ENCODE data around the gene STX8. TPM values are rescaled to one million over a fixed set of nuclear protein-coding genes. Genes with fewer than 3 reads are reported as not detected.
"Not testable (repeated sequence)": the region's sequence is repeated elsewhere in the genome, so short reads cannot be mapped to it uniquely, and the experiment has no call there.

STX8 gene
- total and polyA plus RNA-seq, 7 donors = 40.4 to 104 (median 72.6) TPM

- no peak for TF ChIP-seq POLR2A (IDR thresholded peaks at IDR 0.05)
- H3K27me3 ChIP-seq = no peaks in the 10 kb centered on the region
- no peaks in the 10 kb centered on the region for H3K9me3 ChIP-seq
- no peaks in the 10 kb centered on the region for H3K36me3 ChIP-seq
- DNase-seq = no peak
- H3K4me3 ChIP-seq = no peak overlapping the region
- H3K4me1 ChIP-seq = no peaks in the 10 kb centered on the region
- intact Hi-C loops (cut with DNase I) = no loop called here
- 63 to 79% methylated on average over 2 of the region's 2 CpGs for WGBS, 2 donors
- H3K27ac ChIP-seq = no peak overlapping the region
Observed at GRCh38 chr17:9611557-9611956, 35.9 kb upstream of the STX8 start.

- H3K27me3 ChIP-seq; H3K36me3 ChIP-seq; H3K9me3 ChIP-seq; H3K4me3 ChIP-seq; H3K27ac ChIP-seq; H3K4me1 ChIP-seq; intact Hi-C loops (cut with DNase I); DNase-seq: not testable (repeated sequence)
- WGBS, 2 donors = 73 to 75% methylated on average over 5 of the region's 5 CpGs
Observed at GRCh38 chr17:9607058-9607457, 31.4 kb upstream of the STX8 start.

- no peaks in the 10 kb centered on the region for H3K36me3 ChIP-seq
- no peak for DNase-seq
- H3K4me3 ChIP-seq = no peak overlapping the region
- H3K27me3 ChIP-seq = no peaks in the 10 kb centered on the region
- TF ChIP-seq EP300 (IDR thresholded peaks at IDR 0.05) (no peak), CTCF (IDR thresholded peaks at IDR 0.05) (no peak)
- intact Hi-C loops (cut with DNase I) = no loop called here
- no peaks in the 10 kb centered on the region for H3K4me1 ChIP-seq
- WGBS, 2 donors = 88 to 90% methylated on average over 6 of the region's 6 CpGs
- no peak overlapping the region for H3K27ac ChIP-seq
- H3K9me3 ChIP-seq = no peaks in the 10 kb centered on the region
Observed at GRCh38 chr17:9606453-9606852, 30.8 kb upstream of the STX8 start.

- H3K36me3 ChIP-seq; H3K27ac ChIP-seq; DNase-seq; H3K27me3 ChIP-seq; H3K9me3 ChIP-seq; intact Hi-C loops (cut with DNase I); H3K4me1 ChIP-seq; H3K4me3 ChIP-seq: not testable (repeated sequence)
- 85 to 92% methylated on average over 5 of the region's 5 CpGs for WGBS, 2 donors
Observed at GRCh38 chr17:9604583-9604982, 29.0 kb upstream of the STX8 start.

- DNase-seq = no peak
- H3K4me1 ChIP-seq = peaks cover 0 to 10% (median 0%) of the 10 kb centered on the region in 4 donors
- no peak for TF ChIP-seq CTCF (IDR thresholded peaks at IDR 0.05)
- TF ChIP-seq POLR2AphosphoS5 (IDR thresholded peaks at IDR 0.05) = no peak
- no peak for TF ChIP-seq EP300 (IDR thresholded peaks at IDR 0.05)
- no peak for TF ChIP-seq POLR2A (IDR thresholded peaks at IDR 0.05)
- no peaks in the 10 kb centered on the region for H3K36me3 ChIP-seq
- H3K27ac ChIP-seq = no peak overlapping the region
- 80 to 89% methylated on average over 4 of the region's 4 CpGs for WGBS, 2 donors
- no peaks in the 10 kb centered on the region for H3K27me3 ChIP-seq
- intact Hi-C loops (cut with DNase I) = no loop called here
- H3K4me3 ChIP-seq = no peak overlapping the region
- no peaks in the 10 kb centered on the region for H3K9me3 ChIP-seq
Observed at GRCh38 chr17:9598661-9599060, 23.0 kb upstream of the STX8 start.

GRCh38 chr17:9597638-9598037 lies 22.0 kb upstream of the STX8 start:
- intact Hi-C loops (cut with DNase I); DNase-seq; H3K36me3 ChIP-seq; H3K27me3 ChIP-seq; H3K9me3 ChIP-seq; H3K27ac ChIP-seq; H3K4me3 ChIP-seq: not testable (repeated sequence)
- peaks cover 0 to 10% (median 0%) of the 10 kb centered on the region in 4 donors for H3K4me1 ChIP-seq
- 89 to 92% methylated on average over 5 of the region's 5 CpGs for WGBS, 2 donors

GRCh38 chr17:9594065-9594464 lies 18.4 kb upstream of the STX8 start:
- no peak for TF ChIP-seq EP300 (IDR thresholded peaks at IDR 0.05)
- no peak for TF ChIP-seq CTCF (IDR thresholded peaks at IDR 0.05)
- peak in 3 of 4 donors; percentile 26 to 77 (median 63) for TF ChIP-seq POLR2AphosphoS5 (IDR thresholded peaks at IDR 0.05)
- DNase-seq = no peak
- H3K4me1 ChIP-seq = peaks cover 0 to 10% (median 0%) of the 10 kb centered on the region in 4 donors
- intact Hi-C loops (cut with DNase I) = no loop called here
- WGBS, 2 donors = 73% methylated on average over 6 of the region's 6 CpGs
- H3K27me3 ChIP-seq = no peaks in the 10 kb centered on the region
- no peak overlapping the region for H3K27ac ChIP-seq
- no peak overlapping the region for H3K4me3 ChIP-seq
- no peaks in the 10 kb centered on the region for H3K9me3 ChIP-seq
- no peaks in the 10 kb centered on the region for H3K36me3 ChIP-seq
